Mucosa of gallbladder (tissue), 1 donor: Measurements from ENCODE around the gene GABRD. TPM values are rescaled to one million over a fixed set of nuclear protein-coding genes. Genes with fewer than 3 reads are reported as not detected.

Source experiments
- DNase-seq: peaks from one replicate; pipeline ENCODE4 v3.0.0-alpha.2; 2020; ENCODE audit warnings: low spot score
- total RNA-seq: library from RNA; stranded (reverse); gene quantifications from one replicate; pipeline ENCODE4 v1.2.1, GENCODE V29; 2021
- donor health status: DM: no; HTN: no; CAD: no.

The GABRD gene
- total RNA-seq, 1 donor from 2014 or later: 1.2 TPM

DNA sequence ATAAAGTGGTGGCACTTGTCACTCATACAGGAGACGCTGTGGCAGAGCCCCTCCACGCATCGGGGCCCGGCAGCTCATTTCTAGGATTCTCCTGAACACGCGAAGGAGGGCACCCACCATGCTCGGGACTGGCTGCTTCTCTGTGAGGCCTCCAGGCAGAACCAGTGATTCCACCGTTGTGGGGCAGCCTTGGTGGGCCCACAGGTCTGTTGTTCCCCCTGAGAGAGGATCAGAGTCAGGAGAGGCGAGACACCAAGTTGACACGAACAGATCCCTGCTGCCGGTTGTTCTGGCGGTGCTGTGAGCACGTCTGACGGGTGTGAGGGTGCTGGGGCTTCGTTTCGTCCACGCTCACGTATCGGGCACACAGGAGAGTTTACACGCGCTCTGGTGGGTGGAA is 57.7 kb downstream of the GABRD start:
- DNase-seq: no peak

DNA sequence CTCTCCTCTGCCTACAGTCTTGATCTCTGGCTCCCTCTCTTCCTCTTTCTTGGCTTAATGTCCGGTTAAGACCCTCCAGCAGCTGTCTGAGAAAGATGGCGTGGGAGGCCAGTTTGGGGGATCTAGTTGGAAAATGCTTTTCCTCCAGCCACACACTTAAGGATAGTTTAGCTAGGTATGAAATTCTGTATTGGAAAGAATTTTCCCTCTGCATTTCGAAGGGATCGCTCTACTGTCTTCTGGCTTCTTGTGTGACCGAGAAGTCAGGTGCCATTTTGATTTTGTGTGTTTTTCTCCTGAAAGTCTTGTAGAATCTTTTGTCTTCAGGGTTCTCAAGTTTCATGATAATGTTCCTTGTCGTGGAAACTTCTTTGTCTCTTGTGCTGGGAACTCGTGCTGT is 59.0 kb downstream of the GABRD start:
- no peak for DNase-seq

DNA sequence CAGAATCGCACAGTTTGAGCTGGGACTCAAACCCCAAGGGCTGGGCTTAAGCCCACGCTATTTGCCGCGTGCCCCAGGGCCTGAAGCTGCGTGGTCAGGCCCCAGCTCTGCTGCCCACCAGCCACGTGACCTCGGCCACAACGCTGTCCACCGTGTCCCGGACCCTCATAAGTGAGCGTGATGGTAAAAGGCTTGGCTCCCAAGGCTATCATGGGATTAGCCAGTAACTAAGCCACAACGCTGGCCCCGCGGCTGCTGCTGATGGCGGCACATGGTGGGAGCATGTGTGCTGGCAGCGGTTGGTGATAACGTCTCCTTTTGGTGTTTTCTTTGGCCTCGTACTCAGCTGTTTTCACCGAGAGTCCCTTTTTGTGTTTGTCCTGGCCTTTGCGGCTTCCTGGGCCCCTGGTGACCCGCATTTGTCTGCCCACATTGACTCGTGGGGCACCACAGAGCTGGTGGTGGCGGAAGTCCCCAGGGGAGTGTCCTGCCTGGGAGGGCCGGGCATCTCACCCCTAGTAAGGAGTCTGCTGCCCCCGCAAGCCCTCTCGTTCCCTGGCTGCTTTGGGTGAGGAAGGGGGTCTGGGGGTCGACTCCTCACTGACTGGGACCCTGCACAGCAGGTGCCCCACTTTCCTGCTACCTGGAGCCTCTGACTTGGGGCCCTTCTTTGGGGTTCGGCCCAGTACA is 60.4 kb downstream of the GABRD start:
- DNase-seq: no peak

DNA sequence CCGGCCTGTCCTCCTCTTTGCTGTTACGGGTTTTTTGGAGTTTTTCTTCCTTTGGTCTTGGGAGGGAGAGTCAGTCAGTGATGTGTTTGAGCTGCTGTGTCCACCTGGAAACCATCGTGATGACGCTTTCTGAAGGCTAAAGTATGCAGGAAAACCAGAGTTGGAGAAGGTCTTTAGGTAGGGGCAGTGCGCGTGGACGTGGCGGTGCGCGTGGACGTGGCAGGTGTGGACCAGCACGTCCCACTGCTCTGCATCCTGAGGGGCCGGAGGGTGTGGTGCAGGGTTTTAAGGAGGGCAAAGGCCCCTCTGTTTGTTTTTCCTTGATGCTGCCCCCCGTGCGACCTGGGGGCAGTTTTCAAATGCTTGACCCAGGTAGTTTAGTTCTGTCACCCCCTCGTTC is 61.0 kb downstream of the GABRD start:
- DNase-seq: no peak

Other genes starting within 250 kb of the GABRD start
- gene NADK, start 240.9 kb upstream of the GABRD start, total RNA-seq: 98.4 TPM
- gene GNB1, start 128.3 kb upstream of the GABRD start, total RNA-seq: 338 TPM
- gene CALML6, start 104.1 kb upstream of the GABRD start, total RNA-seq: 0.32 TPM
- gene TMEM52, start 100.1 kb upstream of the GABRD start, total RNA-seq: 2.4 TPM
- not detected for gene CFAP74, start 15.6 kb upstream of the GABRD start, total RNA-seq
- 29.8 TPM for gene PRKCZ, start 31.1 kb downstream of the GABRD start, total RNA-seq
- gene FAAP20, start 175.4 kb downstream of the GABRD start, total RNA-seq: 74.2 TPM
- gene SKI, start 209.0 kb downstream of the GABRD start, total RNA-seq: 78.9 TPM